ENCODE data around the gene OR1D2. TPM values are rescaled to one million over a fixed set of nuclear protein-coding genes. Genes with fewer than 3 reads are reported as not detected.
"Not testable (repeated sequence)": the region's sequence is repeated elsewhere in the genome, so short reads cannot be mapped to it uniquely, and the experiment has no call there.

OR1D2 gene, protein sequence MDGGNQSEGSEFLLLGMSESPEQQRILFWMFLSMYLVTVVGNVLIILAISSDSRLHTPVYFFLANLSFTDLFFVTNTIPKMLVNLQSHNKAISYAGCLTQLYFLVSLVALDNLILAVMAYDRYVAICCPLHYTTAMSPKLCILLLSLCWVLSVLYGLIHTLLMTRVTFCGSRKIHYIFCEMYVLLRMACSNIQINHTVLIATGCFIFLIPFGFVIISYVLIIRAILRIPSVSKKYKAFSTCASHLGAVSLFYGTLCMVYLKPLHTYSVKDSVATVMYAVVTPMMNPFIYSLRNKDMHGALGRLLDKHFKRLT
- not detected for total RNA-seq

- DNase-seq = no peak
- H3K4me3 ChIP-seq = no peak within 1 kb of the TSS
- peaks cover 0 to 3% of the 10 kb centered on the region in 2 donors for H3K9me3 ChIP-seq
- intact Hi-C loops (cut with DNase I; ENCODE audit: low total_unique reads) = no loop called here
- TF ChIP-seq CTCF (IDR thresholded peaks at IDR 0.05) = no peak
- TF ChIP-seq POLR2A (IDR thresholded peaks at IDR 0.05) = no peak
- H3K27me3 ChIP-seq = no peaks in the 10 kb centered on the region
- H3K4me1 ChIP-seq = no peaks in the 10 kb centered on the region
- no peak within 1 kb of the TSS for H3K27ac ChIP-seq
- H3K36me3 ChIP-seq = no peaks in the 10 kb centered on the region
Measured at GRCh38 chr17:3104322-3104721, at the start of gene OR1D2. Gene OR1D2, minus strand, starts transcription at chr17:3104422. Its CDS starts 11,426 bp downstream, at chr17:3092996.

- H3K4me1 ChIP-seq; H3K27me3 ChIP-seq; H3K27ac ChIP-seq; DNase-seq; H3K9me3 ChIP-seq; H3K4me3 ChIP-seq; intact Hi-C loops (cut with DNase I; ENCODE audit: low total_unique reads); H3K36me3 ChIP-seq: not testable (repeated sequence)
Measured at GRCh38 chr17:3137494-3137893, 33.3 kb upstream of the OR1D2 start.

DNA sequence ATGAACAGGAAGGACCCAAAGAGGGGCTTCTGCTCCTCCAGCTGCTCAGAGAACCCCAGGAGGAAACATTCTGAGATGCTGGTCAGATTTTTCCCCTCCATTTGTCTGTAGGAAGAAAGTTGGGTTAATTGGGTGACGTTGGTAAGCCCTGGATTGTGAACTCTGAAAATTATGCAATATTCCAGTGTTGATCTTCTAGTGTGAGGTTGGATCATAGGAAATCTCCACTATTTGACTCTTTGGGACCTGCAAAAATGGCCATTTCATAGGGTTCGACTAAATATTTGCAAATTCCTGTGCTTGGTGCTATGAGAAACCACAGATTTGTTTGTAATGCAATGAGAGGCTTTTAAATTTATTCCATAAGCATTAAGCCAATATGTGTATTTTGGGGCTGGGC lies 23.2 kb upstream of the OR1D2 start, which contains the start of gene OR1G1:
Gene OR1G1 (minus strand): TSS at position 101 of the 400 bp plus-strand sequence. CDS start 0 bp downstream, at position 101.
- no peaks in the 10 kb centered on the region for H3K9me3 ChIP-seq
- H3K36me3 ChIP-seq = no peaks in the 10 kb centered on the region
- DNase-seq = no peak
- no peaks in the 10 kb centered on the region for H3K4me1 ChIP-seq
- H3K4me3 ChIP-seq = no peak within 1 kb of the TSS
- H3K27me3 ChIP-seq = no peaks in the 10 kb centered on the region
- intact Hi-C loops (cut with DNase I; ENCODE audit: low total_unique reads) = no loop called here
- TF ChIP-seq CTCF (IDR thresholded peaks at IDR 0.05) (no peak), POLR2A (IDR thresholded peaks at IDR 0.05) (no peak)
- H3K27ac ChIP-seq = no peak within 1 kb of the TSS

DNA sequence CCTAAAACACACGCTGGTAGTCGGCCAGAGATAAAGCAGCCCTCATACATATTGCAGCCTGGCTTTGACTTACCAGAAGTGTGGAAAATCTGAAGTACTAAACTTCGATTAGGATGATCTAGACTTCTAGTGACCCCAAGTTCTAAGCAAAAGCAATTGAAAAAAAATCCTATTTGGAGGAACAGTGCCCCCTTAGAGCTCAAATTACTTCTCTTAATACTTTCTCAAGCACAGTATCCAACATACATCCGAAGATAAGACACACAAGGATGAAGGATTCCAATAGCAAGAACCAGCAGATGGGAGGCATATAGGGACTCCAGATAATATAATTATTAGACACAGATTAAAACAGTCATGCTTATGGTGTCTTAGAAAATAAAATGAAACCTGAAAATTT lies 30.4 kb downstream of the OR1D2 start:
- DNase-seq; H3K27ac ChIP-seq; H3K4me3 ChIP-seq; H3K36me3 ChIP-seq; H3K9me3 ChIP-seq; H3K27me3 ChIP-seq; intact Hi-C loops (cut with DNase I; ENCODE audit: low total_unique reads); H3K4me1 ChIP-seq: not testable (repeated sequence)

GRCh38 chr17:3065192-3065591 lies 39.0 kb downstream of the OR1D2 start:
- H3K4me3 ChIP-seq; H3K4me1 ChIP-seq; H3K9me3 ChIP-seq; DNase-seq; H3K27me3 ChIP-seq; intact Hi-C loops (cut with DNase I; ENCODE audit: low total_unique reads); H3K36me3 ChIP-seq; H3K27ac ChIP-seq: not testable (repeated sequence)

DNA sequence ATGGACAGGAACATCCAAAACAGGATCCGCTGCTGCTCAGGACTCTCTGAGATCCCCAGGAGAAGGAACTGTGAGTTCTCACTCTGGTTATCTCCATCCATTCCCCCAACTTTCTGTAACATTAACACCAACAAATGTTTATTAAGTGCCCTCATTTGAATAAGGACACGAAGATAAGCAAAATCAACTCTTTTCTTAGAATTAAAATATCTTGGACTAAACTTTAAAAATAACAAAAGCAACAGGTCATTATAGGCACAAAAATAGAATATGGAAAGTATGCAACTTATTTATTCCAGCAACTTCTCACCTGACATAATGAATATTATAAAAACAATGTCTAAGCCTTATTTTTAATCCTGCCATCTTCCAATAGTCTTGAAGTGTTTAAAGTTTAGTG lies 40.7 kb downstream of the OR1D2 start, which contains the start of gene OR1D5:
Gene OR1D5 (minus strand): TSS at position 101 of the 400 bp plus-strand sequence. CDS start 0 bp downstream, at position 101.
- H3K27ac ChIP-seq; H3K27me3 ChIP-seq; H3K36me3 ChIP-seq; H3K9me3 ChIP-seq; H3K4me1 ChIP-seq; intact Hi-C loops (cut with DNase I; ENCODE audit: low total_unique reads); H3K4me3 ChIP-seq; DNase-seq: not testable (repeated sequence)

- H3K27ac ChIP-seq; intact Hi-C loops (cut with DNase I; ENCODE audit: low total_unique reads); H3K4me3 ChIP-seq; H3K4me1 ChIP-seq; H3K27me3 ChIP-seq; H3K36me3 ChIP-seq; H3K9me3 ChIP-seq; DNase-seq: not testable (repeated sequence)
Measured at GRCh38 chr17:3062824-3063377, 41.3 kb downstream of the OR1D2 start.

GRCh38 chr17:3054868-3055267 lies 49.4 kb downstream of the OR1D2 start:
- DNase-seq; H3K4me1 ChIP-seq; H3K27me3 ChIP-seq; intact Hi-C loops (cut with DNase I; ENCODE audit: low total_unique reads); H3K27ac ChIP-seq; H3K4me3 ChIP-seq; H3K9me3 ChIP-seq; H3K36me3 ChIP-seq: not testable (repeated sequence)

Data from uterus (tissue), 4 donors.